Stimulated activated naive CD4-positive, alpha-beta T cell (primary cell): ENCODE measurements around the gene TTC27.
"Not testable (repeated sequence)": the region's sequence is repeated elsewhere in the genome, so short reads cannot be mapped to it uniquely, and the experiment has no call there.

Experiments
- DNase-seq, 6 experiments: peaks; one replicate each; lab custom pipeline; 2025; lab: John Stamatoyannopoulos, UW

The TTC27 gene

DNA sequence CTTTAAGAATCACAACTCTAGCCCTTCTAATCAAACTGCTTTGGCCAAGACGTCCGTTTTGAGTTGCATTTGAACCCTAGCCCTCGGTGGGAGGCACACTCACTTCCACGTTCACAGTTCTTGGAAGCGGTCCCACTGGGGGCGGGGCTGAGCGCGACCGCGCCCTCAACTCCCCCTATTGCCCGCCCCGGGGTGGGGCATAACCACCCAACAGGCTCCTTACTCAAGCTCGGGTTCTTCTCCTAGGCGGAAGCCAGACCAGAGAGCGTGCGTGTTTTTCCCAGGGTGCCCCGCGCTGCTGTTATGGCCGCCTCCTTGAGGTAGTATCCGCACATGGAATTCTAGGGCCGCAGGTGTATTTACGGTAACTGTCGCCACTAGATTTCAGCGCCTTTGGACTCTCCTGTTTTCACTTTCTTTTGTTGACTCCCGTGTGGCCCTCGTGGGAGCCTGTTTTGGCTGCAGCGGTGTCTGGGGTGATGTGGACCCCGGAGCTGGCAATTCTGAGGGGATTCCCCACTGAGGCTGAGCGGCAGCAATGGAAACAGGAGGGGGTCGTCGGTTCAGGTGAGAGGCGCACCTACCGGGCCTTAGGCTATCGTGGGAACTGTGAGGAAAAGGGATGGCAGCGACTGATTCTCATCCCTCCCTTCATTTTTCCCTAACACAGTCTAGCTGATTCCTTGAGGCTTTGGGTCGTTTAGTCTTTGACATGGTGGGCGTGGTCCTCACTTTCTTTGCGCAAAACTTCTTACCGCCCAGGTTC lies at the start of gene TTC27:
TSS of gene TTC27 (plus strand) at position 237 of the 766 bp plus-strand sequence. CDS start at position 480, 243 bp downstream.
- peak; percentile 90 to 95 (median 93) for DNase-seq

DNA sequence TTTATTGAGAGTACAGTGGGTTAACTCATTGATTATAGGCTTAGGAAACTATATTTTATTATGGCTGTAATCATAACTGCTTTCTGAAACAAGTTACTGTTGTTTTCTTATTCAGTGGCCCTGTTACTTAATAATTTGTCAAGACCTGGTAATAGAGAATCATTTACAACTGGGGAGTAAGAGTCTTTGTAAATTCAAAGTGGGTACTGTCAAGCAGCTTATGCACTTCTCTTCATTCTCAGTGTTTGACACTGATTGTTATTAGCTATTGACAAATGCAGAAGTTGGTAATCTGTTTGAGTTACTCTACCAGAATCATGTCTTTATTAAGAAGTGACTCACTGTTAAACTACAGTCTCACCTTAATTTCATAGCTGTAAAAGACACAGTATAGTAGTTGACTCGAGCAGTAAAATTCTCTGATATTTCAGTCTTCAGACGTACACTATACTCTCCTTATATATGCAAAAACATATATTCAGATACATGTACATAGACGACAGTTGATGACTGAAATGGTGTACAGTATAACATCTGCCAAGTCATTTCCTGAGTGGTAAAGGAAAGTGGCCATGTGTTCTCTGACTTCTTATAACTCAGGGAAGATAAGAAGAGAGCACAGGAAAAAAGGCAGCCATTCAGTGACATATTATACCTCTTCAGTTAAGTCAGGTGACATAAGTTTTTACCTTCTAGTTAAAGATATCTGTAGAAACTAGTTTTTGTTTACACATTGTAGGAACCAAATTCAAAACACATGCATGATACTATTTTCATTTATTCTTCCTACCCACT lies 36.0 kb upstream of the TTC27 start:
- peak in 2 of 6 experiments; percentile 14 to 18 for DNase-seq

DNA sequence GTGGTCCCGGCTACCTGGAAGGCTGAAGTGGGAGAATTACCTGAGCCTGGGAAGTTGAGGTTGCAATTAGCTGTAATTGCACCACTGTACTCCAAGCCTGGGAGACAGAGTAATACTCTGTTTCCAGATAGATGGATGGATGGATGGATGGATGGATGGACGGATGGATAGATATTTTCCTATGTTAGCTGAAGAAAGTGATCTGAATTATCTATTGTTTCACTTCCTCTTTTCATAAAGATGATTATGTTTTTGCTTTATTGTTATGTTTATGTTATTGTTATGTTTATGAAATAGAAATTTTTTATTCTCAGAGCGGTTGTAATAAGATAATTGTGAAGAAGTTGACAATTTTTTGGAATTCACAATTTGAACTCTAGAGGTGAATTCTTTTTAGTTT lies 33.3 kb upstream of the TTC27 start:
- no peak for DNase-seq

DNA sequence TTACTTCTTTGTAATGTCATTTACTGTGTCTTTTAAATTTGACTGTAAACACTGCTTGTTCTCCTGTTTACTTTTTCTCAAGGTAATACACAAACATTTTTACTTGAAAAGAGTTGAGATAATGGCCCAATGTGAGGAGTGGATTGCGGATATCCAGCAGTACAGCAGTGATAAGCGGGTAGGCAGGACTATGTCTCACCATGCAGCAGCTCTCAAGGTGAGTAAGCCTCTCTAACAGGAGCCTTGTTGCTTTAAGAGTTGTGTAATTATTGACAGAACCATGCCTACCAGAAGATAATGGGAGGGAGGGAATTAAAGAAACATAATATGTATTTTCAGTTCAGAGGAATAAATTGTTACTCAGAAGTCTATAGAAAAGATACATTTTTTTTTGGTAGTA lies 16.5 kb upstream of the TTC27 start:
- DNase-seq: no peak

DNA sequence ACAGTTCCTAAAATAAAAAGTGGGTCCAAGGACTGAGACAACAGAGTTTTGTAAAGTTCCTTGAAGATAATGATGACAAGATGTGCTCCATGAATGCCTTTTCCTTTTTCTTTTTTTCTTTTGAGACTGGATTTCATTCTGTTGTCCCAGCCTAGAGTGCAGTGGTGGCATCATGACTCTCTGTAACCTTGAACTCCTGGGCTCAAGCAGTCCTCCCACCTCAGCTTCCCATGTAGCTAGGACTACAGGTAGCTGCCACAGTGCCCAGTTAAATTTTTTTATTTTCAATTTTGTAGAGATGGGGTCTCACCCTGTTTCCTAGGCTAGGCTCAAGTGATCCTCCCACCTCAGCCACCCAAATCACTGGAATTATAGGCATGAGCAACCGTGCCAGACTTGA lies 16.1 kb upstream of the TTC27 start:
- no peak for DNase-seq

DNA sequence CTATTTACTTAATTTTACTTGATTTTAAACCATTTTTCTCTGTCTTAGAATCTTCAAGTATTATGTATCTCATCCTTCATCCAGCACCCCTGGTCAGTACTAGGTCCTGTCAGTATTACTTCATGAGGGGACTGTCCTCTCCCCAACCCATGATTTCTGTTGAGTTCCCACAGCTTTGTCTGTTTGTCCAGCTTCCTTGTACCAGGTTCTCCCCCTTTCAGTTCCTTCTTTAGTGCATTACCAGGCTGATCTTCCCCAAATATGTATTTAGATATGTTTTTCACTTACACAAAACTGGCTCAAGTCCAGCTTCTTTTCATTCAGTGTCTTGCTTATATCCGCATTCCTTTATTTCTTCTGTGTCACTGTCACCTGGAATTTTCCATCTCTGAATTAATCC lies 13.8 kb upstream of the TTC27 start:
- no peak for DNase-seq

DNA sequence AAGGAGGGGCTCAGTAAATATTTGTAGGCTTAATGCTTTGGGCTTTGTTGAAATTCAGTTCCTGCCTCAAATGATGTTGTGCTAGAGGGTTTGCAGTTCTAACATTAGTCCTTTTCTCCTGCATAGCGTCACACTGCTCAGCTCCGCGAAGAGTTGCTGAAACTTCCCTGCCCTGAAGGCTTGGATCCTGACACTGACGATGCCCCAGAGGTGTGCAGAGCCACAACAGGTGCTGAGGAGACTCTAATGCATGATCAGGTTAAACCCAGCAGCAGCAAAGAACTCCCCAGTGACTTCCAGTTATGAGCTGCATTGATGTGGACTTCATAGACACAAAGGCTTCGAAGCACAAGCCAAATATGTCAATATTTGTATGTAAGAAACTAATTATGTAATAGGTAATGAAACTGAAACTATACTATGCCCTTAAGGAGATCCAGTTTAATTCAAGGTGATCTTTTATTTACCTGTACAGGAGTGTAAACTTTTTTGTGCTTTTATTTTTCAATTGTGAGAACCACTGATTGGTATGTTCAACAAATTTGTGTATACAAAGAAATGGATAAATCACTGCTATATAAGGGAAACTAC lies 10.2 kb upstream of the TTC27 start:
- DNase-seq: no peak

DNA sequence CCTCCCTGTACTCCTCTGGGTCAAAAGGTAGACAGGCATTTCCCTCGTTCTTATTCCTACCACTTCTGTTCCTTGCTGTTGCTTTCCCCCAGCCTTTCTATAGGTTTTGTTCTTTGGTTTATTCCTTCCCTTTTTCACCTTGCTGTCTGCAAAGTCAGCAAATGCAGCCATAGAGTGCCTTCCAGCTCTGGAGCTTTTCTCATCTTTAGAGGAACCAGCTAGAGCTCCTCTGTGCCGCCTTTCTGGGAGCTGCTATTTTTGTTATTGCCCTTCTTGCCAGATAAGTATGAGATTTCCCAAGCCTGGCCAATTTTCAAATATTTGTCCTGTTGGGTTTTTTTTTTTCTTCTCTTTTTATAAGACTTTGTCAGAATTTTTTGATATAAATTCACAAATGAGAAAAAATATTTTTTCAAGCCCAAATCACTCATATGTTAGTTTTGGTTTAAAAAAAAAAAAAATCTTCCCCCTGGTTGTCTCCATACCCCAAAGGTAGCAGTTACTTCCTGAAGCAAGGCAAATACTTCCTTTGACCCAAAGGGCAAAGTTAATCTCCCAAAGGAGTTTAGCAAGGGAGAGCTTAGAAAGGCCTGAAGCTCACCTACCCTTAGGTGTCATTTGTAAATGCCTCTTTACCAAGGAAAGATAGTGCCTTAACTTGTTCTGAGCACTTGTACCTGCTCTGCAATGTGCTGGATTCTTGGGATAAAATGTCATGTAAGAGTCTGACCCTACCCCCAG lies 5.1 kb upstream of the TTC27 start:
- DNase-seq: no peak

DNA sequence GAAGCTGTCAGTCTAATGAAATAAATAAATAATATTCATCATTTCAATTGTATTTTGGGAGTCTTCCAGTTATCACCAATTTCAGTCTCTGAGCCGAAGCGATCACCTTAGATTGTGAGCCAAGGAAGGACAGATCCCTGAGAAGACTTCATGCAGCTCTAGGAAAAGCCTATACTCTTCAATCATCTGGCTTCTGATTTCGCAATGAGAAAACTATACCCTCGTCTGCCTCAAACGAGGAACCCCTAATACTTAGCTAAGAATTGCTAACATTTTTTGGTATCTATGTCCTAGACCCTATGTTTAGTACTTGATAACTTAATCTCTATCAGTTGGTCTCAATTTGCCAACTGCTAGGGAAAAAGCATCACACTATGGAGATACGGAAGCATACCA lies 4.5 kb upstream of the TTC27 start:
- no peak for DNase-seq

DNA sequence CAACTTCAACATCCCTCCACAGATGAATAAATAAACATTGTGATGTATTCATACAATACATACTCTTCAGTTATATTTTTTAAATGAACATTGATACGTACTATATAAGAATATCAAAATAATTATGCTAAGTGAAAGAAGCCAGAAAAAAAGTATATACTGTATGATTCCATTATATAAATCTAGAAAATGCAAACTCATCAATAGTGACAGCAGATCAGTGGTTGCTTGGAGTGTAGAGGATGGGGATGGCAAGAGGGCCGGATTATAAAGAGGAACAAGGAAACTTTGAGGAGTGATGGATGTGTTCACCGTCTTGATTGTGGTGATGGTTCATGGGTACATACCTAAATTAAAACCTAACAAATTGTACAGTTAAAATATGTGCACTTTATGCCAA lies 3.0 kb upstream of the TTC27 start:
- no peak for DNase-seq

DNA sequence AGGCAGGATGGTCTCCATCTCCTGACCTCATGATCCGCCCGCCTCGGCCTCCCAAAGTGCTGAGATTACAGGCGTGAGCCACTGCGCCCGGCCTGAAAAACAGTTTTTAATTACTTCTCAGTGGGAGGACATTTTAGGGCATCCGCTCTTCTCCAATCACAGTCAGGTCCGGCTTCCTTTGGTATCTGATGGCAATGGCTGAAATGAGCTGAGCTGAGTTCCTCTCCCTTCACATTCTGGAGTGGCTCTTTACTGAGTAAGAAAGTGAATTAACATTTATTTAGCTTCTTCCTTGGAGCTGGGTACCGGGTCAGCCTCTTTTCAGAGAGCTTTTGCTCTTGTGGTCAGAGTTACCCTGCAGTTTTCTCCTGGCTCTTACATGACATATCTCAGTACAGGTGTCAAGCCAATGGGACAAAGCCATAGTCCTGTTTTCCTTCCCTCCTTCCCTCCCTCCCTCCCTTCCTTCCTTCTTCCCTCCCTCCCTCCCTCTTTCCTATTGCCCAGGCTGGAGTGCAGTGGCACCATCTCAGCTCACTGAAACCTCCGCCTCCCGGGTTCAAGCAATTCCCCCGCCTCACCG lies 1.1 kb upstream of the TTC27 start:
- no peak for DNase-seq

DNA sequence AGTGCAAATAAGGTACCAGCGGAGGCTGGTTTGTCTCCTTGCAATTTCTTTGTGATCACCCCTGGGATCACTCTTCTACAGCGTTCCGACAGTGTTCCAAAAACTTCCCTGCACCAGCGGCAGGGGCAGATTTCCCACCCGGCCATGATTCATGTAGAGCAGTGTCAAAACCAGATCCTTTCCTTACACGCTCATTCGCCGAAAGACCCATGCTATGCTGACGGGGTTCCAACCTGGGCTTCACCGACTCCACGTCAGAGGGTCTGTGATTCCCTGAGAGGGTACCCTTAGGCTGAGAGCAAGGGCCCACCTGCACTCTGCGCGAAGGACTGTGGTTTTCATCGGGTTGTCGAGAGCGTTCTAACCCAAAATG lies 423 bp upstream of the TTC27 start:
- peak in 2 of 6 experiments; percentile 38 to 47 for DNase-seq

DNA sequence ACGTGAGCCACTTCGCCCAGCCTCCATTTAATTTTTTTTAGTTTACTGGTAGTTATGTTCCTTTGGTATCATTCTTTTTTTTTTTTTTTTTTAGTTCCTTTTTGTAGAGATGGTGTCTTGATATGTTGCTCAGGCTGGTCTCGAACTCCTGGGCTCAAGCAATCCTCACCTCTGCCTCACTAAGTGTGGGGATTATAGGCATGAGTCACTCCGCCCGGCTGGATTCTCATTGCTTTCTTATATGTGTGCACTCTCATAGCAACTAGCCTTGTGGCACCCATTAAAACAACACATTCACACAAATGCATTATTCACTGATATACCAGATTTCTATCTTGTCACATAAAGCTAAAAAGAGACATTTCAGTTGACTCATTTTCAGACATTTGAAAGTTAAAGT lies 4.2 kb downstream of the TTC27 start:
- no peak for DNase-seq

DNA sequence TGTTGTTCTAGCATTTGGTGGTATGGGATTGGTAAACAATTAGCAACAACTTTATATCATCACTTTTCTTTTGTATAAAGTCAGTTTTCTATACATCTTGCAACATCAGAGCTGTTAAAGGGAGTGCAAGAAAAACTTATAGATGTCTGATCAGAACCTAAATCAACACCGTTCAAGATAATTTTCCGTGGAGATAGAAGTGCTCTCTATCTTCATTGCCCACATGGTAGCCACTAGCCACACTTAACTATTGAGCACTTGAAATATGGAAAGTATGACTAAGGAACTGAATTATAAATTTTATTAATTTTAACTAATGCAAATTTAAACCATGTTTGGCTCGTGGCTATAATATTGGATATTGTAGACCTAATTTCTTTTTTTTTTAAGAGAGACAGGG lies 5.2 kb downstream of the TTC27 start:
- no peak for DNase-seq

DNA sequence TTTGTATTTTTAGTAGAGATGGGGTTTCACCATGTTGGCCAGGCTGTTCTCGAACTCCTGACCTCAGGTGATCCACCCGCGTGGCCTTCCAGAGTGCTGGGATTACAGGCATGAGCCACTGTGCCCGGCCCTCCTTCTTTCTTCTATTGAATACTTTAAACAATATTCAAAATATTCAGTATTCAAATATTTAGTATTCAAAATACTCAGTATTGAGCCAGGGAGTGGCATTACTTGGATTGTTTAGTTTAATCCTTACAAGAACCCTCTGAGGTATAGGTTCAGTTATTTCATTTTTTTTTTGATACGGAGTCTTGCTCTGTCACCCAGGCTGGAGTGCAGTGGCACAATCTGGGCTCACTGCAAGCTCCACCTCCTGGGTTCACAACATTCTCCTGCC lies 10.7 kb downstream of the TTC27 start:
- not testable (repeated sequence) for DNase-seq

DNA sequence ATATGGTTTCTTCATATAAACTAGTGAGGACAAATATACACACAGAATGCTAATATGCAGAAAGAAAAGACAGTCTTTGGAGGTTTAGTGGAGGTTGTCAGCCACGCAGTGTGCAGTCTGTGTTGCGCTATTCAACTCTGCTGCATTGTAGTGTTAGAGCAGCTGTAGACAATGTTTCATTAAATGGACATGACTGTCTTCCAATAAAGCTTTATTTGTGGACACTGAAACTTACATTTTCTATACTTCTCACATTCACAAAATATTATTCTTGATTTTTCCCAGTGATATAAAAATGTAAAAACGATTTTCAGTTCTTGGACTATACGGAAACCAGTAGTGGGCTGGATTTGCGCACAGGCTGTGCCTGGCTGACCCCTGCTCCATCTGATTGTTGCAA lies 13.3 kb downstream of the TTC27 start:
- no peak for DNase-seq

DNA sequence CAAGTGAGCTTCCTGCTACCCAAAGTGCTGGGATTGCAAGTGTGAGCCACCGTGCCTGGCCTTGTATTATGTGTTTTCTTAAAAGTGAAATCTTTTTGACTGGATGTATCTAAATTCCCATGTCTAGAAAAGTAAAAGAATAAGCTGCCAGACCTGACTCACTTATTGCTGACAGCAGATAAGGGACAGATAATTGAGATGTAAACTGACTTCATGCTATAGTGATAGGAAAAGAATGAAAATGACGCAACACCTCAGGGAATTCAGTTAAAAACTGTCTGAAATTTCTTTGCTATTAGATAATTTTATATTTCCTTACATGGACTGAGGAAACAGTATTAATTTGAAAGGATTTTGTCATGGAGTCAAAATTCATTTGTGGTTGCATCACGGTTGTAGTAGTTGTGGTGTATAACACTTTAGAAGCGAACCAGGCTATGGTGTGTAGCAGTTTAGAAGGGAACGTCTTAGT lies 19.4 kb downstream of the TTC27 start:
- no peak for DNase-seq

DNA sequence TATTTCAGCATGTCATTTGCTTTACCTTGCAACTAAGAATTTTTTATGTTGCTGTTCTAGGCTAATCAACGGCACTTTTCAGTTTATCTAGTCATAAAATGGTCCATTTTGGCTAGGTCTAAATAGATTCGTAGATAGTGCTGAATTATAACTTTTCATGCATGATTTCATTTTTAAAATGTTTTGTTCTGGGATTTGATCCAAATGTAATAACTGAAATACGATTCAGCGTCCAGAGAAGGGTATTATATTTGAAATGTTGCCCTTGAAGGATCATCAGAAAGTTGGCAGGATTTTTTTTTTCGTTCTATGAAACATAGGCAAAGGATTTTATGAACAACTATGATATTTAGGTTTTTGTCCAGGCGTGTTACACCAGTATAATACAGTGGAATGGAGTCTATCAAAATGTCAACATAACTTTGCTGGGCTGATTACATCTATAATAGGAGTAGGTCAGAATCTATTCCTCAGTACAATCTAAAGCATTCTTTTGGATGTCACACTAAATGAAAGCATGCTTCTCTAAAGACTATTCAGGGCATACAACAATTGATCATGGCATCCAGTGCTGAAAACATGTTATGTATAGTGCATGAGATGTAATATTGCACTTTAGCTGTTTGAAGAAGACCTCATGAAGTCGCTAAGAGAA lies 24.8 kb downstream of the TTC27 start:
- DNase-seq: no peak

DNA sequence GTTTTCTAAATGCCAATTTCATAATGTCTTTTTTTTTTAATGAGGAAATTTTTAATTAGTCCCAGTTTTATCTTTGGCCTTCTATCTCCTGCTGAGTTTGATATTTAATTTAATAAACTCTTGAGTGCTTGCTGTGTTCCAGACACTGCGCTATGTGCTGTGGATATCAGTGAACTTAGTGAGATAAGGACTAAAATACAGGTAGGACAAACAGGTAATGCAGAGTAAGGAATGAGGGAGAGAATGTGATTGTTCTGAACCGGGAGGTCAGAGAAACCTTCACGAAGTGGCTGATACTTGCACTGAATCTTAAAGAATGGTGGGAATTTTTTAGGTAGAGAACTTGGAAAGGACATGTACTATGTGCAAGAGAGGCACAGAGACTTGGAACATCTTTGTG lies 28.2 kb downstream of the TTC27 start:
- no peak for DNase-seq

DNA sequence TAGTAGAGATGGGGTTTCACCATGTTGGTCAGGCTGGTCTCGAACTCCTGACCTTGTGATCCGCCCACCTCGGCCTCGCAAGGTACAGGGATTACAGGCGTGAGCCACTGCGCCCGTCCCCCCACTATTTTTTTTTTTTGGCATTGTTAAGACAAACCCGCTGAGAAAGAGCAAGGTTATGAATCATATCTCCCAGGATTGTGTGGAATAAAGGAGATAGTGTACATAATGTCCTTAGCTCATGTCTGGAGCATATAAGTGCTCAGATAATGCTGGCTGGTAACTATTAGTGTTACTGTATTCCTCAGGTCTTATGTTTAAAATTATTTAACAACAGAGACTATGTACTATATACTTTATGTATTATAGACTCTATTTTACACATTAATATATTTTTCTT lies 36.0 kb downstream of the TTC27 start:
- DNase-seq: no peak

DNA sequence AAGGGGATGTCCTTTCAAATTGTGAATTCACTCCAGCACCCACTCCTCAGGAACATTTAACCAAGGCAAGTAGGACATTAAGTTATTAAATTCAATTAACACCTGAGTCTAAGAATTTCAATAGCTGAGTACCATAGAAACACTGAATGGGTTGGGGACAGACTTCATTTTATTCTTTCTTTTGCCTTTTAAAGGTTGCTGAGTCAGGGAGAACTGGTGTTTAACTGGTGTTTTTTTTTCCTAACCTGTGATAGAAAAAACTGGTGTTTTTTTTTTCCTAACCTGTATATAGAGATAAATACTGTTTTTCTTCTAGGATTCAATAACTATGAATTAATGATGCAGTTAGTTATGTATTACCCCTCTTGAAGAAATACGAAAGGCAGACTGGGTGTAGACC lies 38.9 kb downstream of the TTC27 start:
- no peak for DNase-seq
